Gastroesophageal sphincter (tissue), 3 donors: ENCODE results near the gene RASL10A.

ENCODE experiments used
- EP300 ChIP-seq: sonication (generic); formaldehyde crosslinking; IDR thresholded peaks from one replicate; pipeline ENCODE4 v1.6.1; 2017; ENCODE audit warnings: antibody characterized with exemption, mild to moderate bottlenecking
- POLR2A ChIP-seq, 2 donors: fragments of 450-650 bp; IDR thresholded peaks; one replicate each; pipeline ENCODE4 v1.6.1; 2017; ENCODE audit warnings: antibody characterized with exemption in 2 of 2, mild to moderate bottlenecking in 2 of 2, moderate library complexity in 1 of 2
- POLR2AphosphoS5 ChIP-seq: sonication (generic); formaldehyde crosslinking; IDR thresholded peaks from one replicate; pipeline ENCODE4 v1.6.1; 2017; ENCODE audit warnings: antibody characterized with exemption
- TF ChIP-seq, protein P1 (sequence below), 4 experiments: fragments of 200-600 bp in 2 of 4; fragments of 450-650 bp in 2 of 4; sonication (generic) in 1 of 4; IDR thresholded peaks; one replicate each; pipeline ENCODE4 v1.5.1; 2017 to 2019; ENCODE audit warnings: antibody characterized with exemption in 4 of 4, mild to moderate bottlenecking in 2 of 4, moderate library complexity in 2 of 4

DNA sequence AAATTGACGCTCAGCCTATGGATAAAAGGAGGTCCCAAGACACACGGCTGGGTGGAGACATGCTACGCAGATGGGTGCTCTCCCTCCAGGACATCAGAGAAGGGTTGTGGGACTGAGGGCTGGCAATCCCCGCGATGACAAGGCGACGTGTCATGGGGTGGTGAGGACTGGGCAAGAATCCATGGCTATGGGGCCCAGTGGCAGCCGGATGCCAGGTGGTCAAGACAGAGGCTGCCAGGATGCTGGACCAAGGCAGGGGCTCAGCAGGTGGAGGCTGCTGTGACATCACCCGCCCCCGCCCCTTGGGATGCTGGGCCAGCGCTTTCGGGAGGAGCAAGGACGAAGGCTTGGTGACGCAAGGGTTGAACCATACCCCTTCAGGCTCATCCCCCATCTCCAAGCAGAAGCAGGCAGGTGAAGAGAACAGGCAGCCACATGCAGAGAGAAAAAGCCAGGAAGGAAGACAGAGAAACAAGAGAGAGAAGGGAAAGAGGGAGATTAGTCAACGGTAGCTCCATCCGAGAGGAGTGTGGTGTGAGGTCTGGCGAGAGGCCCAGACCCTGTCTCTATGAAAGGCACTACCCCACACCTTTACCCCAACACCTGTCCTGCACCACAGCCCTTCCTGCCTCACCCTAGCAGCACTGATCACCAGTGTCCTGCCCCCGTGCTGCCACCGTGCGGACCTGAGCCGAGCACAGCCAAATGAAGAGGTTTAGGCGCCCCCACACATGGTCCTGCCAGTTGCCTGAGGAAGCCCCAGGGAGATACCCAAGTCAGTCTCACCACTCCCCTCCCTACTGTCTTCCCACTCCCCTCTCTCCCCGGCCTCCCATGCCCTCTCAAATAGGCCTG lies 24.1 kb upstream of the RASL10A start:
- TF ChIP-seq, protein P1, sequence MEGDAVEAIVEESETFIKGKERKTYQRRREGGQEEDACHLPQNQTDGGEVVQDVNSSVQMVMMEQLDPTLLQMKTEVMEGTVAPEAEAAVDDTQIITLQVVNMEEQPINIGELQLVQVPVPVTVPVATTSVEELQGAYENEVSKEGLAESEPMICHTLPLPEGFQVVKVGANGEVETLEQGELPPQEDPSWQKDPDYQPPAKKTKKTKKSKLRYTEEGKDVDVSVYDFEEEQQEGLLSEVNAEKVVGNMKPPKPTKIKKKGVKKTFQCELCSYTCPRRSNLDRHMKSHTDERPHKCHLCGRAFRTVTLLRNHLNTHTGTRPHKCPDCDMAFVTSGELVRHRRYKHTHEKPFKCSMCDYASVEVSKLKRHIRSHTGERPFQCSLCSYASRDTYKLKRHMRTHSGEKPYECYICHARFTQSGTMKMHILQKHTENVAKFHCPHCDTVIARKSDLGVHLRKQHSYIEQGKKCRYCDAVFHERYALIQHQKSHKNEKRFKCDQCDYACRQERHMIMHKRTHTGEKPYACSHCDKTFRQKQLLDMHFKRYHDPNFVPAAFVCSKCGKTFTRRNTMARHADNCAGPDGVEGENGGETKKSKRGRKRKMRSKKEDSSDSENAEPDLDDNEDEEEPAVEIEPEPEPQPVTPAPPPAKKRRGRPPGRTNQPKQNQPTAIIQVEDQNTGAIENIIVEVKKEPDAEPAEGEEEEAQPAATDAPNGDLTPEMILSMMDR (IDR thresholded peaks at IDR 0.05): no peak
- TF ChIP-seq POLR2AphosphoS5: no peak
- no peak for TF ChIP-seq EP300
- no peak for TF ChIP-seq POLR2A (IDR thresholded peaks at IDR 0.05)
